ENCODE data around the gene SRPX.

The SRPX gene

GRCh38 chrX:38129366-38129765 is 91.3 kb downstream of the SRPX start:
- no peak for DNase-seq

GRCh38 chrX:38127961-38128360 is 92.7 kb downstream of the SRPX start:
- no peak for DNase-seq

DNA sequence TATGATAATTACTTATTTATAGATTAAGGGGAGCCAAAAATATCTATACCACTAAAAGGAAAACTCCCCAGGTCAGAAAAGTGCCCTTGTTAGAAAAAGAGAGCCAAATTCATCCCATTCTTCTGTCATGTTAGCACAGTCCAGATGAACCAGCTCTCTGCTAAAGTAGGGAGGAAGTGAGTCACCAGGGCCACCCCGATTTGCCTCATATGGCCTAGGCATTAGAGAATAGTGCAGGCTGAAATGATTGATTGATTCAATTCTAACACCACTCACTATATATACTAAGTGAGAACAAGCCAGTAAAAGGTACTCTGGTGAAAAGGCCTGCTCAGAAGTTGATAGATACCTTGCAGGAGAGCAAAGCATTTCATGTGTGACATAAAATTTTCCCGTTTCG is 94.5 kb downstream of the SRPX start:
- no peak for DNase-seq

GRCh38 chrX:38124000-38124399 is 96.7 kb downstream of the SRPX start:
- DNase-seq = no peak

- DNase-seq = no peak
Measured at GRCh38 chrX:38117485-38117884, 103.2 kb downstream of the SRPX start.

- DNase-seq = no peak
Measured at GRCh38 chrX:38116706-38117105, 104.0 kb downstream of the SRPX start.

DNA sequence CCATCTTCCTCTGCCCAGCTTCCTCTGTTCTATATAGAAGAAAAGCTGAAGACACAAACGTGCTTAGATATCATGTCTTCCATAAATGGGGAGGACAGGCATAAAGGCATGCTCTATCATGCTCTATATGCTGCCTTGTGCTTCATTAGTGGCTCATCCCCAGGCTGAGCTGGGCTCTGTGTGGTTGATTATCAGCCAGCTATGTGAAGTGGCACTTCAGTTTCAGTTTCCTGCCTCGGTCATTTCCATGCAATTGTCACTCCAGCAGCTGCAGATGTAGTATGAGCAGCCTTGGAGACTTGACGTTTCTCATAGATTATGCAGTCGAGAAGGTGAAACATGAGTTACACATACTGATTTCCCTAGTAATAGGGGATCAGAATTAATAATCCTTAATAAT is 108.1 kb downstream of the SRPX start:
- DNase-seq = no peak

- DNase-seq = no peak
Measured at GRCh38 chrX:38111196-38111595, 109.5 kb downstream of the SRPX start.

GRCh38 chrX:38110231-38110630 is 110.4 kb downstream of the SRPX start:
- no peak for DNase-seq

- no peak for DNase-seq
Measured at GRCh38 chrX:38109042-38109898, 111.4 kb downstream of the SRPX start.

GRCh38 chrX:38108364-38108763 is 112.3 kb downstream of the SRPX start:
- DNase-seq = no peak

DNA sequence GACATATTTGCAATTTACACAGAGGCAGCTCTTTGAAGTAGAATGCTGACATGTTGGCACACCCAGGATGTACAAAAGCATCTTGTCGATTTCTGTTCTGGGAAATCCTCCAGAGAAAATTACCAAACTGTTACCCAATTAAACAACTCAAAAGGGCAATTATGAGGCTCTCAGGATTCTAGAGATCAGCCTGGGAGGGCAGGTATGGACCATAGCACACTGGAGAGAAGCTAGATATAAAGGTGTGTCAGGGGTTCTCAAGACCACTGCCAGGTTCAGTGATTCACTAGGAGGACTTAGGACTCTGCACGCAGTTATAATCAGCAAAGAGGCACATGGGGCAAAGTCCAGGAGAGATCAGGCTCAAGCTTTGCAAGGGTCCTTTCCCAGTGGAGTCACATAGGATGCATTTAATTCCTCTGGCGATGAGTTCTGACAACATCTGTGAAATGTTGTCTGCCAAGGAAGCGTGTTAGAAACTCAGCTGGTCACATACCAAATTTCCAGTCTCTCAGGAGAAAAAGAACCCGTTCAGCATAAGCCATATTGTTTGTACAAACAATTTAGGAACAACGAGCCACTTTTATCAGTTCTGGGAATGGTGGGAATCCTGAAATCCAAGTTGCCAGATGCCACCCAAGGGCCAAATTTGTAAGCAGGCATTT is 113.5 kb downstream of the SRPX start:
- DNase-seq = no peak

GRCh38 chrX:38105216-38105725 is 115.4 kb downstream of the SRPX start:
- DNase-seq = no peak

- DNase-seq = no peak
Measured at GRCh38 chrX:38103857-38104812, 116.5 kb downstream of the SRPX start.

- DNase-seq = no peak
Measured at GRCh38 chrX:38102875-38103274, 117.8 kb downstream of the SRPX start.

GRCh38 chrX:38102240-38102639 is 118.4 kb downstream of the SRPX start:
- no peak for DNase-seq

- no peak for DNase-seq
Measured at GRCh38 chrX:38099688-38100087, 121.0 kb downstream of the SRPX start.
